Activated T-cell treated with anti-CD3 and anti-CD28 coated beads, Interleukin-2, amount 50 U/mL, for 72 hours (primary cell): ENCODE data around the gene TSPAN16. TPM values are rescaled to one million over a fixed set of nuclear protein-coding genes. Genes with fewer than 3 reads are reported as not detected.

Experiments
- ATAC-seq, 2 donors: fragments of 150-1000 bp; cut with Tn5 transposase; replicated peaks in 1 of 2; 2 replicates each; pipeline ENCODE4 v1.10.0; 2021; ENCODE audit warnings: moderate library complexity in 2 of 2, mild to moderate bottlenecking in 1 of 2
- DNase-seq, 2 donors: peaks; one replicate each; pipeline ENCODE4 v3.0.0; 2021 to 2022; ENCODE audit warnings: mixed read lengths in 1 of 2
- H3K27ac Mint-ChIP-seq: one replicate; pipeline ENCODE4 v1.8.0; 2022; ENCODE audit warnings: mild to moderate bottlenecking, moderate library complexity, mixed read lengths
- H3K27me3 Mint-ChIP-seq: one replicate; pipeline ENCODE4 v1.8.0; 2022; ENCODE audit warnings: low read depth, mixed read lengths
- H3K36me3 Mint-ChIP-seq, 2 donors: one replicate each; pipeline ENCODE4 v1.8.0; 2022; ENCODE audit warnings: mixed read lengths in 2 of 2, mild to moderate bottlenecking in 1 of 2; ENCODE audit not compliant: insufficient read depth in 2 of 2
- H3K4me1 Mint-ChIP-seq: one replicate; pipeline ENCODE4 v1.8.0; 2022; ENCODE audit warnings: low read depth, mixed read lengths
- H3K4me3 Mint-ChIP-seq, 2 donors: one replicate each; pipeline ENCODE4 v1.8.0; 2022; ENCODE audit warnings: mild to moderate bottlenecking in 2 of 2, mixed read lengths in 2 of 2, moderate library complexity in 2 of 2
- H3K9me3 Mint-ChIP-seq, 2 donors: one replicate each; pipeline ENCODE4 v1.8.0; 2022; ENCODE audit warnings: mixed read lengths in 2 of 2
- total RNA-seq, 2 donors: library from RNA; stranded (reverse); gene quantifications; one replicate each; pipeline ENCODE4 v1.2.3, GENCODE V29; 2022

Gene TSPAN16
- total RNA-seq, 2 donors from 2014 or later, result not detected

GRCh38 chr19:11261971-11262839, 33.8 kb upstream of the TSPAN16 start, which contains the start of gene DOCK6:
Gene DOCK6, minus strand, starts transcription at chr19:11262524. Its CDS starts 84 bp downstream, at chr19:11262440.
- H3K27ac Mint-ChIP-seq, result no peak within 1 kb of the TSS
- H3K27me3 Mint-ChIP-seq, result peaks cover 31% of the 10 kb centered on the region
- peaks cover 0 to 2% of the 10 kb centered on the region in 2 donors for H3K36me3 Mint-ChIP-seq
- H3K4me3 Mint-ChIP-seq, result peak within 1 kb of the TSS; percentile 78 to 81
- ATAC-seq (peak; percentile 86), DNase-seq (peak; percentile 45 to 58)
- no peaks in the 10 kb centered on the region for H3K4me1 Mint-ChIP-seq
- H3K9me3 Mint-ChIP-seq, result no peaks in the 10 kb centered on the region

GRCh38 chr19:11263726-11264125, 32.2 kb upstream of the TSPAN16 start:
- no peak overlapping the region for H3K27ac Mint-ChIP-seq
- peaks cover 46% of the 10 kb centered on the region for H3K27me3 Mint-ChIP-seq
- DNase-seq (no peak), ATAC-seq (no peak)
- H3K36me3 Mint-ChIP-seq, result peaks cover 0 to 2% of the 10 kb centered on the region in 2 donors
- H3K4me3 Mint-ChIP-seq, result peak overlapping the region in 1 of 2 donors; percentile 58
- no peaks in the 10 kb centered on the region for H3K9me3 Mint-ChIP-seq
- no peaks in the 10 kb centered on the region for H3K4me1 Mint-ChIP-seq

- Mint-ChIP-seq H3K27me3 (peaks cover 55% of the 10 kb centered on the region), H3K4me1 (no peaks in the 10 kb centered on the region), H3K9me3 (no peaks in the 10 kb centered on the region), H3K36me3 (peaks cover 0 to 2% of the 10 kb centered on the region in 2 donors), H3K27ac (no peak overlapping the region), H3K4me3 (no peak overlapping the region)
- ATAC-seq (no peak), DNase-seq (no peak)
Observed at GRCh38 chr19:11264452-11265176, 31.3 kb upstream of the TSPAN16 start.

GRCh38 chr19:11265177-11265784, 30.7 kb upstream of the TSPAN16 start:
- Mint-ChIP-seq H3K4me3 (no peak overlapping the region), H3K27ac (no peak overlapping the region), H3K36me3 (peaks cover 0 to 2% of the 10 kb centered on the region in 2 donors), H3K27me3 (peaks cover 56% of the 10 kb centered on the region), H3K9me3 (no peaks in the 10 kb centered on the region), H3K4me1 (no peaks in the 10 kb centered on the region)
- no peak for ATAC-seq
- DNase-seq, result no peak

- H3K27me3 Mint-ChIP-seq, result peaks cover 54% of the 10 kb centered on the region
- H3K27ac Mint-ChIP-seq, result no peak overlapping the region
- no peaks in the 10 kb centered on the region for H3K9me3 Mint-ChIP-seq
- DNase-seq, result no peak
- H3K4me1 Mint-ChIP-seq, result no peaks in the 10 kb centered on the region
- H3K36me3 Mint-ChIP-seq, result peaks cover 0 to 2% of the 10 kb centered on the region in 2 donors
- no peak overlapping the region for H3K4me3 Mint-ChIP-seq
- ATAC-seq, result no peak
Observed at GRCh38 chr19:11265785-11266236, 30.1 kb upstream of the TSPAN16 start.

- peaks cover 45% of the 10 kb centered on the region for H3K27me3 Mint-ChIP-seq
- no peaks in the 10 kb centered on the region for H3K4me1 Mint-ChIP-seq
- ATAC-seq (no peak), DNase-seq (no peak)
- no peaks in the 10 kb centered on the region for H3K9me3 Mint-ChIP-seq
- peaks cover 0 to 1% of the 10 kb centered on the region in 2 donors for H3K36me3 Mint-ChIP-seq
- no peak overlapping the region for H3K27ac Mint-ChIP-seq
- no peak overlapping the region for H3K4me3 Mint-ChIP-seq
Observed at GRCh38 chr19:11267316-11268085, 28.5 kb upstream of the TSPAN16 start.

GRCh38 chr19:11268783-11269267, 27.1 kb upstream of the TSPAN16 start:
- Mint-ChIP-seq H3K27me3 (peaks cover 50% of the 10 kb centered on the region), H3K9me3 (no peaks in the 10 kb centered on the region), H3K4me3 (no peak overlapping the region), H3K36me3 (no peaks in the 10 kb centered on the region), H3K4me1 (no peaks in the 10 kb centered on the region), H3K27ac (no peak overlapping the region)
- DNase-seq, result no peak
- no peak for ATAC-seq

GRCh38 chr19:11269408-11269807, 26.6 kb upstream of the TSPAN16 start:
- Mint-ChIP-seq H3K27me3 (peaks cover 54% of the 10 kb centered on the region), H3K9me3 (no peaks in the 10 kb centered on the region), H3K27ac (no peak overlapping the region), H3K36me3 (no peaks in the 10 kb centered on the region), H3K4me1 (no peaks in the 10 kb centered on the region), H3K4me3 (no peak overlapping the region)
- ATAC-seq (no peak), DNase-seq (no peak)

GRCh38 chr19:11273296-11273695, 22.7 kb upstream of the TSPAN16 start:
- H3K4me3 Mint-ChIP-seq, result no peak overlapping the region
- peaks cover 47% of the 10 kb centered on the region for H3K27me3 Mint-ChIP-seq

GRCh38 chr19:11273989-11274388, 22.0 kb upstream of the TSPAN16 start:
- Mint-ChIP-seq H3K36me3 (peaks cover 0 to 3% of the 10 kb centered on the region in 2 donors), H3K27ac (no peak overlapping the region), H3K4me3 (no peak overlapping the region), H3K4me1 (no peaks in the 10 kb centered on the region), H3K27me3 (peaks cover 42% of the 10 kb centered on the region), H3K9me3 (no peaks in the 10 kb centered on the region)
- ATAC-seq (no peak), DNase-seq (no peak)

More at GRCh38 chr19:11273296-11273695, 22.7 kb upstream of the TSPAN16 start:
- no peak for ATAC-seq
- no peaks in the 10 kb centered on the region for H3K9me3 Mint-ChIP-seq
- no peaks in the 10 kb centered on the region for H3K4me1 Mint-ChIP-seq
- H3K36me3 Mint-ChIP-seq, result peaks cover 0 to 3% of the 10 kb centered on the region in 2 donors
- no peak for DNase-seq
- no peak overlapping the region for H3K27ac Mint-ChIP-seq

GRCh38 chr19:11274533-11275086, 21.4 kb upstream of the TSPAN16 start:
- Mint-ChIP-seq H3K27me3 (peaks cover 36% of the 10 kb centered on the region), H3K9me3 (peaks cover 0 to 2% of the 10 kb centered on the region in 2 donors)
- no peak for ATAC-seq

GRCh38 chr19:11278670-11279069, 17.3 kb upstream of the TSPAN16 start:
- H3K36me3 Mint-ChIP-seq, result peaks cover 3 to 4% of the 10 kb centered on the region in 2 donors
- DNase-seq (no peak), ATAC-seq (no peak)
- peaks cover 50% of the 10 kb centered on the region for H3K27me3 Mint-ChIP-seq
- H3K9me3 Mint-ChIP-seq, result peaks cover 0 to 3% of the 10 kb centered on the region in 2 donors
- peaks cover 13% of the 10 kb centered on the region for H3K4me1 Mint-ChIP-seq
- H3K27ac Mint-ChIP-seq, result no peak overlapping the region
- no peak overlapping the region for H3K4me3 Mint-ChIP-seq

More at GRCh38 chr19:11274533-11275086, 21.4 kb upstream of the TSPAN16 start:
- Mint-ChIP-seq H3K4me3 (no peak overlapping the region), H3K4me1 (peaks cover 6% of the 10 kb centered on the region), H3K36me3 (peaks cover 2 to 3% of the 10 kb centered on the region in 2 donors), H3K27ac (no peak overlapping the region)
- DNase-seq, result no peak
